Erythroblast (primary cell): ENCODE results near the gene MALL.
"Not testable (repeated sequence)": the region's sequence is repeated elsewhere in the genome, so short reads cannot be mapped to it uniquely, and the experiment has no call there.

Experiments
- GATA1 ChIP-seq: IDR thresholded peaks from 2 replicates; pipeline ENCODE4 v1.6.1; 2011; ENCODE audit warnings: low read depth, mild to moderate bottlenecking, control low read depth, low read length, moderate library complexity
- POLR2A ChIP-seq: IDR thresholded peaks from 2 replicates; pipeline ENCODE4 v1.6.1; 2011; ENCODE audit warnings: mild to moderate bottlenecking, low read length

DNA sequence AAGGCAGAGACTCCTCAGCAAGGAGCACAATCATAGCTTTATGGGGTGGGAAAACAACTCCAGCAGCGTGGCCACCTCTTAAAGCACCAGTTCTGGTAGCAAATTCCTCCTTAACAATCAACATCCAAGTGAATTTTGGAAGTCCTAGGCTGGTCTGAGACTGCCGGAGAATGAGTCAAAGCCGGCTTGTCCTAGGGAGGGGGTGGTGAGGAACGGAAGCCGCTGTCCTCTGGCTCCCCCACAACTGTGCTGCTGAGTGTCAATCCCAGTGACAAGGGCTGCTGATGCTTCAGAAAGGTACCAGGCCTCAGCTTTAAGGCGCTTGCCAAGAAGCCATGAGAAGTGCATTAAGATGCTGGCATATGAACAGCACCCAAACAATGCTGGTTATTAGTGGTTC is 21.7 kb downstream of the MALL start:
- not testable (repeated sequence) for TF ChIP-seq POLR2A, GATA1
